HG03558 (cell line): ENCODE measurements around the gene TLX3.

Experiments
- ATAC-seq: cut with Tn5 transposase; IDR thresholded peaks from one replicate; pipeline ENCODE4 v1.9.1; 2021; ENCODE audit warnings: moderate number of reproducible peaks; ENCODE audit not compliant: unreplicated experiment; ENCODE audit errors: extremely low read depth

Gene TLX3

GRCh38 chr5:171299851-171300250 lies 9.2 kb upstream of the TLX3 start:
- ATAC-seq = no peak

- no peak for ATAC-seq
Measured at GRCh38 chr5:171300358-171300757, 8.7 kb upstream of the TLX3 start.

- no peak for ATAC-seq
Measured at GRCh38 chr5:171306166-171306565, 2.9 kb upstream of the TLX3 start.

GRCh38 chr5:171306781-171307591 lies 2.1 kb upstream of the TLX3 start:
- ATAC-seq = no peak

GRCh38 chr5:171307789-171308452 lies 1.1 kb upstream of the TLX3 start:
- ATAC-seq = no peak

- no peak for ATAC-seq
Measured at GRCh38 chr5:171309276-171310211, 496 bp downstream of the TLX3 start.

GRCh38 chr5:171310212-171310818 lies 1.3 kb downstream of the TLX3 start:
- ATAC-seq = no peak

GRCh38 chr5:171310819-171311321 lies 1.8 kb downstream of the TLX3 start:
- no peak for ATAC-seq

- no peak for ATAC-seq
Measured at GRCh38 chr5:171311322-171312077, 2.5 kb downstream of the TLX3 start.

GRCh38 chr5:171312129-171312974 lies 3.3 kb downstream of the TLX3 start:
- no peak for ATAC-seq

- ATAC-seq = no peak
Measured at GRCh38 chr5:171313481-171314206, 4.6 kb downstream of the TLX3 start.

- no peak for ATAC-seq
Measured at GRCh38 chr5:171314728-171315385, 5.8 kb downstream of the TLX3 start.

GRCh38 chr5:171315386-171315891 lies 6.4 kb downstream of the TLX3 start:
- no peak for ATAC-seq

- no peak for ATAC-seq
Measured at GRCh38 chr5:171315925-171316257, 6.8 kb downstream of the TLX3 start.

- ATAC-seq = no peak
Measured at GRCh38 chr5:171316258-171317121, 7.4 kb downstream of the TLX3 start.

- no peak for ATAC-seq
Measured at GRCh38 chr5:171317230-171317629, 8.2 kb downstream of the TLX3 start.
